Pulmonary artery endothelial cell (primary cell): ENCODE results near the gene PRKAR1B. TPM values are rescaled to one million over a fixed set of nuclear protein-coding genes. Genes with fewer than 3 reads are reported as not detected.

ENCODE experiments used
- DNase-seq: peaks from one replicate; pipeline ENCODE4 v3.0.0-alpha.2; 2011; ENCODE audit warnings: low read depth, low spot score
- total RNA-seq: library from RNA; depleted of rRNA; stranded (reverse); fragments of >200 nt; gene quantifications from 2 replicates; pipeline ENCODE4 v1.2.3, GENCODE V29; 2014

Gene PRKAR1B
- total RNA-seq, 1 donor from 2014 or later = 24.5 TPM

- no peak for DNase-seq
Measured at GRCh38 chr7:544338-545221, 182.5 kb downstream of the PRKAR1B start.

GRCh38 chr7:543501-544337, 183.4 kb downstream of the PRKAR1B start:
- no peak for DNase-seq

DNA sequence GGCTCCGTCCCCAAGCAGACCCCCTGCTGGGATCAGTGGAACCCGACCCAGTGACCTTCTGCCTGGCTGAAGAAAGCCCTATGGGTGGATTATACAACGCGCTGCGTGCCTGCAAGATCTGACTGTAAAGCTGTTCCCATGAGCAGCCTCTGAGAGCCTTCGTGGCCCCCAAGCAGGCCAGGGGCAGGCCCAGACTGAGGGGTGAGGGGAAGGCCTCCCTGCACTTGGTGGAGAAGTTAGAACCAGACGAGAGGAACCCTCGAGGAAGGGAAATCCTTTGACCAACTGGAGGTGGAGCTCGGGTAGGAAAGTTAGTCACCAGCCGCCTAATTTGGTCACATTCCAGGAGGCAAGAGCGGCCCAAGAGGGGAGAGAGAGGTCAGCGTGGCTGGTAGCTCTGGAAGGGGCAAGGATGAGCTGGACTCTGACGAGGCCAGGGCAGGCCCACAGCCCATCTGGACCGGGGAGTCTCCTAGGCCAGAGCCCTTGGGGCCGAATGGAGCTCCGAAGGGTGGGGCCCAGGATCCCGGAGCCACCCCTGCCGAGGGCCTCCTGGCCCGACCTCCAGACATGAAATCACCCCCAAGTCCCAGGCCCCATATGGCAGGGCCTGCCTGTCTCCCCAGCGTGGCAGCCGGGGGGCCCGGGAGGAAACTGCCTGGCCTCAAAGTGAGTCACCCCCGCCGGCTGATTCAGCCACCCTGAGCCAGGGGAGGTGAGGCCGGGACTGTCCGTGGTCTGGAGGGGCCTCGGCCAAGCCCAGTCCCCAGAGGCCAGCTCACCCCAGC, 184.2 kb downstream of the PRKAR1B start:
- DNase-seq = peak; percentile 58

- DNase-seq = no peak
Measured at GRCh38 chr7:542131-542712, 184.9 kb downstream of the PRKAR1B start.

GRCh38 chr7:541661-542060, 185.4 kb downstream of the PRKAR1B start:
- DNase-seq = no peak

DNA sequence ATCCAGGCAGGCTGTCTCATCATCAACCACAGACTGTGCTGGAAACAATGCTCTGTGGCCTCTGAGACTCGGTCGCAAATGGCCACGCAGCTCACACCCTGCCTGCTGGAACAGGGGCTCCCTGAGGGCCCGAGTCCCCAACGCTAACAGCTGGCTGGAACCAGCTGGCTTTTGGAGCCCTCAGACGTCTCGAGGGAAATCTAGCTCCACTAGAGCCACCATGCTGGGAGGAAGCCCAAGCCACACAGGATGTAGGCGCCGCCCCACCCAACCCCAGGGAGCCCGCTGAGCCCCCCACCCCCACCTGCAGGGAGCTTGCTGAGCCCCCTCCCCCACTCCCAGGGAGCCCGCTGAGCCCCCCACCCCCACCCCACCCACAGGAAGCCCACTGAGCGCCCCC, 186.1 kb downstream of the PRKAR1B start:
- no peak for DNase-seq

DNA sequence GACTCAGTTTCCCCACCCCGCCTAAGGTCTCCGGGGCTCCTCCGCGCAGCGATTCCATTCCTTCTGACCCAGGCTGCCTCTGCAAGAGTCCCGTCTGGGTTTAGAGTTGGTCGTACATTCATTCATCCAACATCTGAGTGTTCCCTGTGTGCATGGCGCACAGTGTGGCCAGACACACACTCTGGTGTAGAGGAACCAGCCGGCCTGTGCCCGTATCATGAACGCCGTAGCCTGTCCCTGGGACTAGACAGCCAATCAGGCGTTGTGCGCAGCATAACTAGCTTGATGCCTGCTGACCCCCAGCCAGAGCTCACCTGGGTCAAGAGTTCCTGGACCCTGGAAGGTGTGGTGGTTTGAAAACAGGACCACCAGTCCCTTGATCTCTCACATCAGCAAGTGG, 186.5 kb downstream of the PRKAR1B start:
- no peak for DNase-seq

DNA sequence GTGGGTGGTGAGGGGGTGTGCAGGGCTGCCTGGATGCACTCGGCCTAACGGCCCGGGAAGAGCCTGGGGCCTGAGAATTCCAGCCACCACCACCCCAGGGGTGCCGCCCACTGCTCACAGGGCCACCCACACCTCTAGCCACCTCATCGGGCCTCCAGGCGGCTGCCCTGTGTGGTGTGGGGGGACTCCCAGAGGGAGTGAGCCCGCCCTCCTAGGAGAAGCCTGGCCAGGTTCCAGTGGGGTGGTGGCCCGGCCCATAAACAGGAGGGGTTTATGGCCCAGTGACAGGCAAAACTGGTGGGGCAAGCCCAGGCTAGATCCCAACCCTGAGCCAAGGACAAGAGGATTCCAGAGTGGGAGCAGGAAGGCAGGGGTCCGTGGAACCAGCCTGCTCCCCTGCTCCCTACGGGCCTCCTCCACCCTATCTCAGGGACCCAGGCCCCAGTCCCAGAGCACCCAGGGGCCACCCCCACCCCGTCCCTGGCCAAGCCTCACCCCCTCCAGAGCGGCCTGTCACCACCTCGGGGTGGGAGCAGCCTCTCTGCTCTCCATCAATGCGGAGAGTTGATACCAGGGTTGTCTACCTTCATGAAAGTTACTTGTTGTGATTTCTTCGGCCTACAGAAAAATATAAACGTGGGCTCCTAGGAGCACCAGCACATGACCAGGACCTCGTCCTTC, 187.2 kb downstream of the PRKAR1B start:
- no peak for DNase-seq

- DNase-seq = no peak
Measured at GRCh38 chr7:538764-539685, 188.1 kb downstream of the PRKAR1B start.

GRCh38 chr7:537911-538634, 189.0 kb downstream of the PRKAR1B start:
- peak; percentile 71 for DNase-seq

GRCh38 chr7:536231-536630, 190.8 kb downstream of the PRKAR1B start:
- DNase-seq = no peak

DNA sequence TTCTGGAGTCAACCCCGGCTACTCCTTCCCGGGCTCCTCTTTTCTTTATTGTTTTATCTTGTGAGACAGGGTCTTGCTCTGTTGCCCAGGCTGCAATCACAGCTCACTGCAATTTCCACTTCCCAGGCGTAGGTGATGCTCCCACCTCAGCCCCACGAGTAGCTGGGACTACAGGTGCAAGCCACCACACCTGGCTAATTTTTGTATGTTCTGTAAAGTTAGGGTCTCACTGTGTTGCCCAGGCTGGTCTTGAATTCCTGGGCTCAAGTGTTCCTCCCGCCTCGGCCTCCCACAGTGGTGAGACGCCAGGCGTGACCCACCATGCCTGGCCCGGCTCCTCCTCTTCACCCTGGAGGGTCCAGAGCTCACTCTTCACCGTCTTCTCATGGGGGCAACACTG, 192.1 kb downstream of the PRKAR1B start:
- DNase-seq = no peak

DNA sequence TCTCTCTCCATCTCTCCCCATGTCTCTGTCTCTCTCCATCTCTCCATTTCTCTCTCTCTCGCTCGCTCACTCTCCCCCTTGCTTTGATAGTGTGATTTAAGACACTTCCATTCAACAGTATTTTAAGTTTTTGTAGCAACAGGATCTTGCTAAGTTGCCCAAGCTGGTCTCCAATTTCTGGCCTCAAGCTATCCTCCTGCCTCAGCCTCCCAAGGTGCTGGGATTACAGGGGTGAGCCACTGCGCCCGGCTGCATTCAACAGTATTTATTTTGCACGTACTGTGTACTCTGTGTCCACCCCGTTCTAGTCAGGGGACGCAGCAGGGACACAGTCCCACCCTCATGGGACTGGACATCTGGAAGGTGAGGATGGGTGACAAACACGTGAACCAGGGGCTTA, 193.0 kb downstream of the PRKAR1B start:
- DNase-seq = no peak

GRCh38 chr7:533266-533665, 193.8 kb downstream of the PRKAR1B start:
- no peak for DNase-seq

GRCh38 chr7:532379-533143, 194.5 kb downstream of the PRKAR1B start:
- no peak for DNase-seq

DNA sequence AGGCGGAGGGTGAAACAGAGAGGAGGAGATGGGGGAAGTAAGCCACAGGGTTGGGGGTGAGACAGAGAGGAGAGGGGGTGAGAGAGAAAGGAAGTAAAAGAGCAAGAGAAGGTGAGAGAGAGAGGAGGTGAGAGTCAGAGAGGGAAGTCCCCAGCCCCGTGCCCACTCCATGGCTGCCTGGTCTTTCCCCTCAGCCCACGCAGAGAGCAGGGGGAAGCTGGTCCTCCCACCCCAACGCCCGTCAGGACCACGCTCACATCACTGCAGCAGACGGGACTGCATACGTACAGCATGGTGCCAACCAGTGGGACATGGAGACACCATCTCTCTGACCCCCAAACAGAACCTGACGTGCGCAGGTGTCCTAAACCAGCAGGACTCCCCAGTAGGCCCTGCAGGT, 195.3 kb downstream of the PRKAR1B start:
- DNase-seq = no peak

DNA sequence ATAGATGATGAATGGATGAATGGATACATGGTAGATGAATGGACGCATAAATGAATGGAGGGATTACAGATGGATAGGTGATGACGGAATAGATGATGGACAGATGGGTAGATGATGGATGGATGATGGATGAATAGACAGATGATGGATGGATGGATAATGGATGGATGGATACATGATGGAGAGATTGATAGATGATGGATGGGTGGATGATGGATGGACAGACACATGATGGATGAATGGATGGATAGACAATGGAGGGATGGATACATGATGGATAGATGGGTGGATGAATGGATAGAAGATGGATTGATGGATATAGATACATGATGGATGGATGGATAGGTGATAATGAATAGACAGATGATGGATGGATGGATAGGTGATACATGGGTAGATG, 198.6 kb downstream of the PRKAR1B start:
- DNase-seq = no peak

- no peak for DNase-seq
Measured at GRCh38 chr7:527723-528122, 199.4 kb downstream of the PRKAR1B start.
